Esophagus mucosa (tissue), 1 donor: ENCODE data around the gene AIF1. TPM values are rescaled to one million over a fixed set of nuclear protein-coding genes. Genes with fewer than 3 reads are reported as not detected.
"Not testable (repeated sequence)": the region's sequence is repeated elsewhere in the genome, so short reads cannot be mapped to it uniquely, and the experiment has no call there.

Experiments
- ATAC-seq: fragments of 200-7000 bp; cut with Tn5 transposase; one replicate; pipeline ENCODE4 v1.9.1; 2020
- total RNA-seq: library from RNA; stranded (reverse); gene quantifications from one replicate; pipeline ENCODE4 v1.2.4, GENCODE V29; 2023
- donor health status: DM: yes; HTN: yes; CAD: no.

AIF1 gene
- total RNA-seq, 1 donor from 2014 or later = 3.3 TPM

- ATAC-seq = peak; percentile 83
Measured at GRCh38 chr6:31580807-31581433, 34.1 kb upstream of the AIF1 start.

- ATAC-seq = no peak
Measured at GRCh38 chr6:31581434-31582229, 33.4 kb upstream of the AIF1 start.

- ATAC-seq = peak; percentile 9
Measured at GRCh38 chr6:31582230-31582643, 32.8 kb upstream of the AIF1 start, which contains the start of gene LTB. Gene LTB, minus strand, starts transcription at chr6:31582424. Its CDS starts 7 bp downstream, at chr6:31582417.

- ATAC-seq = no peak
Measured at GRCh38 chr6:31585491-31585890, 29.5 kb upstream of the AIF1 start.

- ATAC-seq = no peak
Measured at GRCh38 chr6:31586008-31586407, 29.0 kb upstream of the AIF1 start, which contains the start of gene LST1. Gene LST1, plus strand, starts transcription at chr6:31586277. Its CDS starts 1,023 bp downstream, at chr6:31587300.

GRCh38 chr6:31586599-31587281 is 28.3 kb upstream of the AIF1 start:
- ATAC-seq = peak; percentile 48

GRCh38 chr6:31587791-31588777 is 26.9 kb upstream of the AIF1 start:
- ATAC-seq = no peak

- no peak for ATAC-seq
Measured at GRCh38 chr6:31588871-31589650, 26.0 kb upstream of the AIF1 start.

GRCh38 chr6:31590691-31591090 is 24.3 kb upstream of the AIF1 start:
- ATAC-seq = not testable (repeated sequence)

GRCh38 chr6:31592396-31592771 is 22.6 kb upstream of the AIF1 start:
- peak; percentile 32 for ATAC-seq

- peak; percentile 45 for ATAC-seq
Measured at GRCh38 chr6:31597006-31597405, 18.0 kb upstream of the AIF1 start.

GRCh38 chr6:31607317-31607716 is 7.7 kb upstream of the AIF1 start:
- no peak for ATAC-seq

- no peak for ATAC-seq
Measured at GRCh38 chr6:31609519-31610406, 5.3 kb upstream of the AIF1 start.

GRCh38 chr6:31610968-31611367 is 4.1 kb upstream of the AIF1 start:
- ATAC-seq = no peak

- ATAC-seq = no peak
Measured at GRCh38 chr6:31614075-31614619, 887 bp upstream of the AIF1 start.

- ATAC-seq = no peak
Measured at GRCh38 chr6:31615748-31616147, 714 bp downstream of the AIF1 start.

- no peak for ATAC-seq
Measured at GRCh38 chr6:31617010-31617409, 2.0 kb downstream of the AIF1 start.

- ATAC-seq = peak; percentile 92
Measured at GRCh38 chr6:31619805-31620585, 5.0 kb downstream of the AIF1 start.
